OCI-LY7 (cell line): ENCODE data around the gene CDC5L. TPM values are rescaled to one million over a fixed set of nuclear protein-coding genes. Genes with fewer than 3 reads are reported as not detected.
"Not testable (repeated sequence)": the region's sequence is repeated elsewhere in the genome, so short reads cannot be mapped to it uniquely, and the experiment has no call there.

Experiments used
- BruUV-seq: library from RNA; stranded (reverse); fragments of 400-500 nt; replicated peaks from 2 replicates; lab custom pipeline; 2021; lab: Mats Ljungman, UMichigan
- CTCF ChIA-PET: fragments of 300-600 bp; sonication (Branson Sonifier 250); formaldehyde crosslinking; loops from one replicate; lab custom pipeline; 2022; ENCODE audit warnings: antibody characterized with exemption; ENCODE audit not compliant: unreplicated experiment; lab: Charles Lee
- POLR2A ChIA-PET: fragments of 300-600 bp; sonication (Branson Sonifier 250); formaldehyde crosslinking; loops from one replicate; lab custom pipeline; 2022; ENCODE audit warnings: antibody characterized with exemption; lab: Charles Lee
- DNase-seq: peaks from one replicate; pipeline ENCODE4 v3.0.0-alpha.2; 2015; ENCODE audit warnings: low spot score
- H2AFZ ChIP-seq: fragments of 200-600 bp; sonication (generic), shearing (Covaris generic); 2 replicates; pipeline ENCODE4 v1.6.1; 2014; ENCODE audit warnings: mild to moderate bottlenecking, antibody characterized with exemption, low read length, moderate library complexity
- H3K27ac ChIP-seq: fragments of 200-600 bp; sonication (generic); 2 replicates; pipeline ENCODE4 v1.5.1; 2014; ENCODE audit warnings: mixed run types, low read depth, mild to moderate bottlenecking, moderate library complexity, low read length, inconsistent platforms; ENCODE audit not compliant: poor library complexity, severe bottlenecking
- H3K36me3 ChIP-seq: fragments of 200-600 bp; sonication (generic); 2 replicates; pipeline ENCODE4 v1.6.1; 2014; ENCODE audit warnings: mild to moderate bottlenecking, antibody characterized with exemption, low read length, moderate library complexity, mixed read lengths; ENCODE audit not compliant: insufficient read depth
- H3K4me1 ChIP-seq: fragments of 200-600 bp; sonication (generic); 2 replicates; pipeline ENCODE4 v1.5.1; 2014; ENCODE audit warnings: mild to moderate bottlenecking, low read length; ENCODE audit not compliant: insufficient read depth, poor library complexity, severe bottlenecking
- H3K4me2 ChIP-seq: fragments of 200-600 bp; sonication (generic); 2 replicates; pipeline ENCODE4 v1.6.1; 2014; ENCODE audit warnings: mild to moderate bottlenecking, low read length
- H3K4me3 ChIP-seq: fragments of 200-600 bp; sonication (generic); 2 replicates; pipeline ENCODE4 v1.5.1; 2014; ENCODE audit warnings: mild to moderate bottlenecking, low read depth, low read length; ENCODE audit not compliant: poor library complexity, severe bottlenecking
- H3K79me2 ChIP-seq: fragments of 200-600 bp; sonication (generic); 2 replicates; pipeline ENCODE4 v1.6.1; 2016; ENCODE audit warnings: low read depth, mild to moderate bottlenecking, low read length, moderate library complexity, mixed read lengths; ENCODE audit not compliant: insufficient read depth
- H3K9me2 ChIP-seq: fragments of 200-600 bp; sonication (generic); 2 replicates; pipeline ENCODE4 v1.6.1; 2016; ENCODE audit warnings: mild to moderate bottlenecking, low read length, mixed read lengths; ENCODE audit not compliant: insufficient read depth
- H3K9me3 ChIP-seq: fragments of 200-600 bp; sonication (generic); 2 replicates; pipeline ENCODE4 v1.6.1; 2014; ENCODE audit warnings: mild to moderate bottlenecking, mixed run types, low read length, mixed read lengths
- H4K20me1 ChIP-seq: fragments of 200-600 bp; sonication (generic); 2 replicates; pipeline ENCODE4 v1.6.1; 2014; ENCODE audit warnings: mild to moderate bottlenecking, antibody characterized with exemption, low read length, moderate library complexity, mixed read lengths; ENCODE audit not compliant: insufficient read depth
- CTCF ChIP-seq: fragments of 200-600 bp; sonication (generic); conservative IDR thresholded peaks from 2 replicates; pipeline ENCODE4 v1.5.1; 2014; ENCODE audit warnings: mild to moderate bottlenecking, antibody characterized with exemption, low read length, moderate library complexity, mixed read lengths
- EZH2phosphoT487 ChIP-seq: fragments of 200-600 bp; sonication (generic); IDR thresholded peaks from 2 replicates; pipeline ENCODE4 v1.6.1; 2018; ENCODE audit warnings: low read depth, borderline replicate concordance, mild to moderate bottlenecking, mixed run types, antibody characterized with exemption, low read length, moderate library complexity, mixed read lengths
- intact Hi-C: fragments of 100-400 bp; cut with micrococcal nuclease; formaldehyde crosslinking; loops from one replicate; pipeline ENCODE4 v1.10.0; 2022; ENCODE audit not compliant: unreplicated experiment
- total RNA-seq, 2 experiments: library from RNA; depleted of rRNA in 1 of 2; stranded (reverse); fragments of >200 nt in 1 of 2; shearing (Covaris generic) in 1 of 2; gene quantifications; 2 replicates each; pipeline ENCODE4 v1.2.3, GENCODE V29; 2014 to 2022

The CDC5L gene
- total RNA-seq, 2 experiments from 2014 or later = 21.5 to 24.0 TPM

- no peak for DNase-seq
- POLR2A ChIA-PET = interaction anchor here (0.7 kb wide), 1 partner anchor 125 kb away, joined by 4 read pairs; no protein-coding TSS in a partner anchor
- no peak for TF ChIP-seq EZH2phosphoT487
- no peak for TF ChIP-seq CTCF
- Histone ChIP-seq H2AFZ (no peak overlapping the region), H3K4me2 (no peak overlapping the region), H4K20me1 (no peaks in the 10 kb centered on the region), H3K9me2 (no peaks in the 10 kb centered on the region), H3K79me2 (no peaks in the 10 kb centered on the region), H3K4me3 (no peak overlapping the region), H3K9me3 (no peaks in the 10 kb centered on the region), H3K36me3 (no peaks in the 10 kb centered on the region), H3K4me1 (no peaks in the 10 kb centered on the region), H3K27ac (no peak overlapping the region)
- CTCF ChIA-PET = no interaction called here
- intact Hi-C loops = no loop called here
- BruUV-seq = no TSS peak
Observed at GRCh38 chr6:44349904-44350649, 37.4 kb upstream of the CDC5L start.

GRCh38 chr6:44350650-44350994, 36.9 kb upstream of the CDC5L start:
- BruUV-seq, H3K4me1 ChIP-seq, H3K4me3 ChIP-seq, CTCF ChIA-PET, H3K9me2 ChIP-seq, H3K36me3 ChIP-seq, H3K9me3 ChIP-seq, H4K20me1 ChIP-seq, H3K79me2 ChIP-seq, H3K27ac ChIP-seq, H2AFZ ChIP-seq, H3K4me2 ChIP-seq, intact Hi-C loops, DNase-seq: not testable (repeated sequence)
- POLR2A ChIA-PET = interaction anchor here (0.7 kb wide), 1 partner anchor 125 kb away, joined by 4 read pairs; no protein-coding TSS in a partner anchor

- Histone ChIP-seq H2AFZ (no peak overlapping the region), H3K4me2 (no peak overlapping the region), H3K36me3 (no peaks in the 10 kb centered on the region), H3K9me2 (no peaks in the 10 kb centered on the region), H3K4me1 (no peaks in the 10 kb centered on the region), H3K79me2 (no peaks in the 10 kb centered on the region), H3K9me3 (no peaks in the 10 kb centered on the region), H4K20me1 (no peaks in the 10 kb centered on the region), H3K4me3 (no peak overlapping the region), H3K27ac (no peak overlapping the region)
- intact Hi-C loops = no loop called here
- TF ChIP-seq CTCF = no peak
- TF ChIP-seq EZH2phosphoT487 = no peak
- no peak for DNase-seq
- ChIA-PET CTCF (no interaction called here), POLR2A (interaction anchor here (0.8 kb wide), 1 partner anchor 10 kb away, joined by 3 read pairs; the partner anchor contains the start of gene SPATS1)
- no TSS peak for BruUV-seq
Observed at GRCh38 chr6:44352259-44352658, 35.2 kb upstream of the CDC5L start.
